Subcutaneous adipose tissue (tissue), 4 donors: ENCODE results near the gene PDE4D. TPM values are rescaled to one million over a fixed set of nuclear protein-coding genes. Genes with fewer than 3 reads are reported as not detected.

ENCODE experiments used
- CTCF ChIP-seq: fragments of 450-650 bp; IDR thresholded peaks from one replicate; pipeline ENCODE4 v1.5.1; 2016; ENCODE audit warnings: low read depth, mild to moderate bottlenecking, control low read depth, antibody characterized with exemption, moderate library complexity
- total RNA-seq, 4 donors: library from RNA; depleted of rRNA; stranded (reverse); fragments of >200 nt; gene quantifications; one replicate each; pipeline ENCODE4 v1.1.0, GENCODE V29; 2016

The PDE4D gene
- total RNA-seq, 4 donors from 2014 or later, result 15.0 to 24.0 (median 18.5) TPM

GRCh38 chr5:58980890-58981289 is 912.6 kb downstream of the PDE4D start:
- no peak for TF ChIP-seq CTCF

GRCh38 chr5:58979090-58979489 is 914.4 kb downstream of the PDE4D start:
- no peak for TF ChIP-seq CTCF

- no peak for TF ChIP-seq CTCF
These were observed 918.9 kb downstream of the PDE4D start for GRCh38 chr5:58974601-58975000.

GRCh38 chr5:58974083-58974482 is 919.4 kb downstream of the PDE4D start:
- TF ChIP-seq CTCF, result no peak

- TF ChIP-seq CTCF, result no peak
These were observed 921.2 kb downstream of the PDE4D start for GRCh38 chr5:58972301-58972700.

- TF ChIP-seq CTCF, result no peak
These were observed 922.8 kb downstream of the PDE4D start for GRCh38 chr5:58970766-58971165.

- TF ChIP-seq CTCF, result no peak
These were observed 923.7 kb downstream of the PDE4D start for GRCh38 chr5:58969795-58970194.
